ENCODE measurements around the gene DPP4. TPM values are rescaled to one million over a fixed set of nuclear protein-coding genes. Genes with fewer than 3 reads are reported as not detected.
A peak's percentile ranks its signal among the peaks of the same experiment; 100 is the strongest.

Gene DPP4
- total RNA-seq, 1 experiment from 2014 or later = 23.3 TPM

DNA sequence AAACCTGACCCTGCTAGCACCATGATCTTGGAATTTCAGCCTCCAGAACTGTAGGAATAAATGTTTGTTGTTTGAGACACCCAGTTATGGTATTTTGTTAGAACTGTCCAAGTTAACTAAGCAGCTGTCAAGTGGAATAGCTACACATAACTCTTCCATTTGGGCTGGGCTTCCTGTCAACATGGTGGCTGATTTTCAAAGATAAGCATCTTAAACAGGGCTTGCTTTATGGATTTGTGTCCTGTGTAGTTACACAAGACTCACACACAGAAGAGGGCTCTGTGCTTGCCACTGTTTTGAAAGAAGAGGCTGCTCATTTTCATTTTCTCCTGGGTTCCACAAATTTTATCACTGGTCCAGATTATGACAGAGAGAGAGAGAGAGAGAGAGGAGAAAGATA lies 42.3 kb upstream of the DPP4 start:
- Histone ChIP-seq H3K4me2 (ENCODE audit: low read length) (no peak overlapping the region), H4K20me1 (ENCODE audit: low read length) (no peaks in the 10 kb centered on the region), H3F3A (ENCODE audit: low read length, unreplicated experiment) (no peaks in the 10 kb centered on the region), H3K4me1 (ENCODE audit: insufficient read depth, low read length) (peaks cover 65% of the 10 kb centered on the region), H3K9me3 (ENCODE audit: low read length) (0 out of 2 replicates have a peak, but pooled peaks cover 9% of the 10 kb centered on the region), H3K4me3 (ENCODE audit: low read length) (no peak overlapping the region), H3K36me3 (ENCODE audit: low read depth, low read length) (no peaks in the 10 kb centered on the region), H3K9me2 (replicated peaks; ENCODE audit: low read length) (no peaks in the 10 kb centered on the region), H3K79me2 (ENCODE audit: low read length) (no peaks in the 10 kb centered on the region), H2AFZ (ENCODE audit: low read length) (no peak overlapping the region), H3K9ac (ENCODE audit: low read length) (no peak overlapping the region), H3K27ac (ENCODE audit: low read length) (no peak overlapping the region), H3K27me3 (ENCODE audit: low read length) (no peaks in the 10 kb centered on the region)
- intact Hi-C loops (cut with micrococcal nuclease) = no loop called here
- ChIA-PET POLR2A (ENCODE audit: unreplicated experiment) (no interaction called here), CTCF (no interaction called here)
- BruUV-seq (replicated peaks) = no TSS peak
- no peak for ATAC-seq
- TF ChIP-seq EZH2phosphoT487 (IDR thresholded peaks at IDR 0.05; ENCODE audit: borderline replicate concordance, low read length) (no peak), EZH2 (IDR thresholded peaks at IDR 0.05; ENCODE audit: low read length, unreplicated experiment) (no peak)
- TF ChIP-seq, protein P1, sequence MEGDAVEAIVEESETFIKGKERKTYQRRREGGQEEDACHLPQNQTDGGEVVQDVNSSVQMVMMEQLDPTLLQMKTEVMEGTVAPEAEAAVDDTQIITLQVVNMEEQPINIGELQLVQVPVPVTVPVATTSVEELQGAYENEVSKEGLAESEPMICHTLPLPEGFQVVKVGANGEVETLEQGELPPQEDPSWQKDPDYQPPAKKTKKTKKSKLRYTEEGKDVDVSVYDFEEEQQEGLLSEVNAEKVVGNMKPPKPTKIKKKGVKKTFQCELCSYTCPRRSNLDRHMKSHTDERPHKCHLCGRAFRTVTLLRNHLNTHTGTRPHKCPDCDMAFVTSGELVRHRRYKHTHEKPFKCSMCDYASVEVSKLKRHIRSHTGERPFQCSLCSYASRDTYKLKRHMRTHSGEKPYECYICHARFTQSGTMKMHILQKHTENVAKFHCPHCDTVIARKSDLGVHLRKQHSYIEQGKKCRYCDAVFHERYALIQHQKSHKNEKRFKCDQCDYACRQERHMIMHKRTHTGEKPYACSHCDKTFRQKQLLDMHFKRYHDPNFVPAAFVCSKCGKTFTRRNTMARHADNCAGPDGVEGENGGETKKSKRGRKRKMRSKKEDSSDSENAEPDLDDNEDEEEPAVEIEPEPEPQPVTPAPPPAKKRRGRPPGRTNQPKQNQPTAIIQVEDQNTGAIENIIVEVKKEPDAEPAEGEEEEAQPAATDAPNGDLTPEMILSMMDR (conservative IDR thresholded peaks at IDR 0.05; ENCODE audit: low read depth, low read length) = no peak
- no peak for DNase-seq

GRCh38 chr2:162115076-162115475 lies 41.1 kb upstream of the DPP4 start:
- Histone ChIP-seq H3K27me3 (ENCODE audit: low read length) (no peaks in the 10 kb centered on the region), H3K27ac (ENCODE audit: low read length) (no peak overlapping the region), H3K9me2 (replicated peaks; ENCODE audit: low read length) (no peaks in the 10 kb centered on the region), H3K4me3 (ENCODE audit: low read length) (no peak overlapping the region), H3K9ac (ENCODE audit: low read length) (no peak overlapping the region), H4K20me1 (ENCODE audit: low read length) (no peaks in the 10 kb centered on the region), H3K4me1 (ENCODE audit: insufficient read depth, low read length) (peaks cover 66% of the 10 kb centered on the region), H2AFZ (ENCODE audit: low read length) (no peak overlapping the region), H3K9me3 (ENCODE audit: low read length) (0 out of 2 replicates have a peak, but pooled peaks cover 9% of the 10 kb centered on the region), H3F3A (ENCODE audit: low read length, unreplicated experiment) (no peaks in the 10 kb centered on the region), H3K4me2 (ENCODE audit: low read length) (no peak overlapping the region), H3K79me2 (ENCODE audit: low read length) (no peaks in the 10 kb centered on the region), H3K36me3 (ENCODE audit: low read depth, low read length) (no peaks in the 10 kb centered on the region)
- no TSS peak for BruUV-seq (replicated peaks)
- no peak for ATAC-seq
- ChIA-PET POLR2A (ENCODE audit: unreplicated experiment) (no interaction called here), CTCF (no interaction called here)
- TF ChIP-seq, protein P1 (conservative IDR thresholded peaks at IDR 0.05; ENCODE audit: low read depth, low read length) = no peak
- no peak for TF ChIP-seq EZH2phosphoT487 (IDR thresholded peaks at IDR 0.05; ENCODE audit: borderline replicate concordance, low read length)
- TF ChIP-seq EZH2 (IDR thresholded peaks at IDR 0.05; ENCODE audit: low read length, unreplicated experiment) = no peak
- no peak for DNase-seq
- intact Hi-C loops (cut with micrococcal nuclease) = no loop called here

DNA sequence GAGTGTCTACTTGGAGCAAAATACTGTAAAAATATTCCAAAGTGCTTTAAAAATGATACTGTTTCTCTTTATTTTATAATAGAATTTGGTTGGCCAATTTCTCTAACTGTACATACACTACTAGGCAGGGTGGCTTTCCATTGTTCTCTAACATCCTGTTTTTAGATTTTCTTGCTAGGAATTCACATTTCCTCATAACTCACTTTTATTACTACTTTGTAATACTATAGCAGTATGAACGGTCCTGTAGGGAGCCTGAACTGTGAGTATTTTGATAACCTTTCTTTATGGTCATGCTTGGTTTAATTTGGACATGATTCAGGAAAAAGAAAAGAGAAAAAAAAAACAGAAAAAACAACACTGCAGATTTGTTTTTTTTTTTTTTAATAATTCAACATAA lies 40.3 kb upstream of the DPP4 start:
- no peak overlapping the region for H3K9ac ChIP-seq (ENCODE audit: low read length)
- CTCF ChIA-PET = no interaction called here
- no TSS peak for BruUV-seq (replicated peaks)

More for the DNA sequence above, 40.3 kb upstream of the DPP4 start:
- H3K4me3 ChIP-seq (ENCODE audit: low read length) = no peak overlapping the region
- H3K27me3 ChIP-seq (ENCODE audit: low read length) = no peaks in the 10 kb centered on the region
- intact Hi-C loops (cut with micrococcal nuclease) = no loop called here
- no peaks in the 10 kb centered on the region for H3K36me3 ChIP-seq (ENCODE audit: low read depth, low read length)
- H3K9me3 ChIP-seq (ENCODE audit: low read length) = 0 out of 2 replicates have a peak, but pooled peaks cover 9% of the 10 kb centered on the region
- no peaks in the 10 kb centered on the region for H4K20me1 ChIP-seq (ENCODE audit: low read length)
- no peaks in the 10 kb centered on the region for H3K79me2 ChIP-seq (ENCODE audit: low read length)
- ATAC-seq (0 out of 2 replicates have a peak, but pooled peaks have one; percentile 17), DNase-seq (peak; percentile 19)
- H3K4me2 ChIP-seq (ENCODE audit: low read length) = no peak overlapping the region
- H3K27ac ChIP-seq (ENCODE audit: low read length) = peak overlapping the region; percentile 17
- TF ChIP-seq, protein P1 (conservative IDR thresholded peaks at IDR 0.05; ENCODE audit: low read depth, low read length) = no peak
- no peak for TF ChIP-seq EZH2phosphoT487 (IDR thresholded peaks at IDR 0.05; ENCODE audit: borderline replicate concordance, low read length)
- no peak for TF ChIP-seq EZH2 (IDR thresholded peaks at IDR 0.05; ENCODE audit: low read length, unreplicated experiment)
- H2AFZ ChIP-seq (ENCODE audit: low read length) = no peak overlapping the region
- H3K9me2 ChIP-seq (replicated peaks; ENCODE audit: low read length) = no peaks in the 10 kb centered on the region
- H3K4me1 ChIP-seq (ENCODE audit: insufficient read depth, low read length) = peaks cover 58% of the 10 kb centered on the region
- no peaks in the 10 kb centered on the region for H3F3A ChIP-seq (ENCODE audit: low read length, unreplicated experiment)
- POLR2A ChIA-PET (ENCODE audit: unreplicated experiment) = no interaction called here

Data from PC-3 (cell line).